Large intestine (tissue), 3 donors: Measurements from ENCODE around the gene GATD1. TPM values are rescaled to one million over a fixed set of nuclear protein-coding genes. Genes with fewer than 3 reads are reported as not detected.
"Not testable (repeated sequence)": the region's sequence is repeated elsewhere in the genome, so short reads cannot be mapped to it uniquely, and the experiment has no call there.

ENCODE experiments used
- DNase-seq, 2 donors: peaks; one replicate each; pipeline versions ENCODE4 v3.0.0 to v3.0.0-alpha.2; 2013
- H3K27ac ChIP-seq: one replicate; pipeline ENCODE4 v1.5.1; 2013; ENCODE audit warnings: low read length
- H3K27me3 ChIP-seq: 2 replicates; pipeline ENCODE4 v1.6.1; 2013; ENCODE audit warnings: low read length; ENCODE audit not compliant: control insufficient read depth, insufficient read depth
- H3K36me3 ChIP-seq: 2 replicates; pipeline ENCODE4 v1.6.1; 2013; ENCODE audit warnings: low read length; ENCODE audit not compliant: control insufficient read depth, insufficient read depth
- H3K4me1 ChIP-seq: one replicate; pipeline ENCODE4 v1.6.1; 2013; ENCODE audit warnings: low read length; ENCODE audit not compliant: control insufficient read depth, insufficient read depth
- H3K4me3 ChIP-seq: one replicate; pipeline ENCODE4 v1.5.1; 2013; ENCODE audit warnings: low read length
- H3K9me3 ChIP-seq: one replicate; pipeline ENCODE4 v1.6.1; 2013; ENCODE audit warnings: mild to moderate bottlenecking, low read depth, low read length, moderate library complexity; ENCODE audit not compliant: control insufficient read depth
- WGBS: methylation state at CpG from one replicate; pipeline ENCODE4 v1.1.5; 2013; ENCODE audit warnings: low lambda C conversion rate; ENCODE audit not compliant: insufficient coverage; 5-methylcytosine and 5-hydroxymethylcytosine counted together
- polyA plus RNA-seq: library from polyadenylated mRNA; unstranded; fragments of 120-200 nt; gene quantifications from one replicate; pipeline ENCODE4 v1.2.1, GENCODE V29; 2013

The GATD1 gene
- polyA plus RNA-seq, 1 donor = 58.1 TPM

- no peaks in the 10 kb centered on the region for H3K9me3 ChIP-seq
- H3K27me3 ChIP-seq = peaks cover 4% of the 10 kb centered on the region
- H3K4me3 ChIP-seq = no peak overlapping the region
- no peak for DNase-seq
- H3K36me3 ChIP-seq = no peaks in the 10 kb centered on the region
- H3K4me1 ChIP-seq = peaks cover 8% of the 10 kb centered on the region
- WGBS = no CpG with 5 or more reads among the region's 11 CpGs
- H3K27ac ChIP-seq = no peak overlapping the region
Observed at GRCh38 chr11:737366-737765, 39.9 kb downstream of the GATD1 start.

GRCh38 chr11:734541-734940, 42.7 kb downstream of the GATD1 start:
- H3K4me3 ChIP-seq, H3K27me3 ChIP-seq, DNase-seq, H3K4me1 ChIP-seq, H3K36me3 ChIP-seq, H3K27ac ChIP-seq, H3K9me3 ChIP-seq: not testable (repeated sequence)
- WGBS = no CpG with 5 or more reads among the region's 26 CpGs

GRCh38 chr11:733072-733471, 44.2 kb downstream of the GATD1 start:
- WGBS = 100% methylated on average over 1 of the region's 20 CpGs
- Histone ChIP-seq H3K27ac (no peak overlapping the region), H3K9me3 (no peaks in the 10 kb centered on the region), H3K36me3 (no peaks in the 10 kb centered on the region), H3K4me3 (no peak overlapping the region), H3K4me1 (peaks cover 12% of the 10 kb centered on the region), H3K27me3 (peaks cover 4% of the 10 kb centered on the region)
- DNase-seq = no peak

GRCh38 chr11:729492-730074, 47.7 kb downstream of the GATD1 start:
- no peak for DNase-seq
- peaks cover 35% of the 10 kb centered on the region for H3K4me1 ChIP-seq
- no CpG with 5 or more reads among the region's 17 CpGs for WGBS
- H3K27me3 ChIP-seq = peaks cover 8% of the 10 kb centered on the region
- no peak overlapping the region for H3K4me3 ChIP-seq
- no peak overlapping the region for H3K27ac ChIP-seq
- peaks cover 19% of the 10 kb centered on the region for H3K36me3 ChIP-seq
- peaks cover 4% of the 10 kb centered on the region for H3K9me3 ChIP-seq

- Histone ChIP-seq H3K36me3 (peaks cover 25% of the 10 kb centered on the region), H3K27me3 (peaks cover 8% of the 10 kb centered on the region), H3K27ac (no peak overlapping the region), H3K4me3 (no peak overlapping the region), H3K9me3 (peaks cover 4% of the 10 kb centered on the region), H3K4me1 (peaks cover 41% of the 10 kb centered on the region)
- no CpG with 5 or more reads among the region's 15 CpGs for WGBS
- DNase-seq = no peak
Observed at GRCh38 chr11:728901-729491, 48.3 kb downstream of the GATD1 start.

GRCh38 chr11:727859-728748, 49.2 kb downstream of the GATD1 start:
- Histone ChIP-seq H3K4me3 (no peak overlapping the region), H3K9me3 (peaks cover 4% of the 10 kb centered on the region), H3K4me1 (peaks cover 45% of the 10 kb centered on the region), H3K27ac (peak overlapping the region; percentile 61), H3K36me3 (peaks cover 32% of the 10 kb centered on the region), H3K27me3 (peaks cover 9% of the 10 kb centered on the region)
- DNase-seq = peak; percentile 79 to 80
- no CpG with 5 or more reads among the region's 31 CpGs for WGBS

GRCh38 chr11:727281-727701, 50.0 kb downstream of the GATD1 start:
- no CpG with 5 or more reads among the region's 12 CpGs for WGBS
- no peak for DNase-seq
- H3K27ac ChIP-seq = peak overlapping the region; percentile 61
- peaks cover 37% of the 10 kb centered on the region for H3K36me3 ChIP-seq
- H3K4me1 ChIP-seq = peaks cover 48% of the 10 kb centered on the region
- H3K27me3 ChIP-seq = peaks cover 13% of the 10 kb centered on the region
- H3K9me3 ChIP-seq = peaks cover 5% of the 10 kb centered on the region
- no peak overlapping the region for H3K4me3 ChIP-seq

GRCh38 chr11:726278-727220, 50.7 kb downstream of the GATD1 start:
- peaks cover 19% of the 10 kb centered on the region for H3K27me3 ChIP-seq

GRCh38 chr11:725624-726202, 51.6 kb downstream of the GATD1 start:
- no peak overlapping the region for H3K4me3 ChIP-seq
- H3K27me3 ChIP-seq = peaks cover 26% of the 10 kb centered on the region
- H3K4me1 ChIP-seq = peaks cover 63% of the 10 kb centered on the region
- peaks cover 47% of the 10 kb centered on the region for H3K36me3 ChIP-seq
- peak overlapping the region; percentile 60 for H3K27ac ChIP-seq
- DNase-seq = peak in 1 of 2 donors; percentile 38
- no CpG with 5 or more reads among the region's 53 CpGs for WGBS
- H3K9me3 ChIP-seq = peaks cover 8% of the 10 kb centered on the region

More at GRCh38 chr11:726278-727220, 50.7 kb downstream of the GATD1 start:
- peak overlapping the region; percentile 60 for H3K27ac ChIP-seq
- peaks cover 6% of the 10 kb centered on the region for H3K9me3 ChIP-seq
- DNase-seq = peak; percentile 85 to 94
- H3K36me3 ChIP-seq = peaks cover 39% of the 10 kb centered on the region
- H3K4me3 ChIP-seq = peak overlapping the region; percentile 7
- H3K4me1 ChIP-seq = peaks cover 56% of the 10 kb centered on the region
- WGBS = no CpG with 5 or more reads among the region's 61 CpGs
